ENCODE data around the gene KCNE4.

KCNE4 gene

GRCh38 chr2:223102450-223102849 is 50.5 kb downstream of the KCNE4 start:
- ChIA-PET CTCF (interaction anchor here (1.0 to 2.2 kb wide), 3 partner anchors 10 to 131 kb away, joined by 4 to 9 read pairs (median 7); no protein-coding TSS in a partner anchor), POLR2A (ENCODE audit: low non-redundant PET) (no interaction called here)
- no peak overlapping the region for H3K27ac ChIP-seq
- TF ChIP-seq, protein P1, sequence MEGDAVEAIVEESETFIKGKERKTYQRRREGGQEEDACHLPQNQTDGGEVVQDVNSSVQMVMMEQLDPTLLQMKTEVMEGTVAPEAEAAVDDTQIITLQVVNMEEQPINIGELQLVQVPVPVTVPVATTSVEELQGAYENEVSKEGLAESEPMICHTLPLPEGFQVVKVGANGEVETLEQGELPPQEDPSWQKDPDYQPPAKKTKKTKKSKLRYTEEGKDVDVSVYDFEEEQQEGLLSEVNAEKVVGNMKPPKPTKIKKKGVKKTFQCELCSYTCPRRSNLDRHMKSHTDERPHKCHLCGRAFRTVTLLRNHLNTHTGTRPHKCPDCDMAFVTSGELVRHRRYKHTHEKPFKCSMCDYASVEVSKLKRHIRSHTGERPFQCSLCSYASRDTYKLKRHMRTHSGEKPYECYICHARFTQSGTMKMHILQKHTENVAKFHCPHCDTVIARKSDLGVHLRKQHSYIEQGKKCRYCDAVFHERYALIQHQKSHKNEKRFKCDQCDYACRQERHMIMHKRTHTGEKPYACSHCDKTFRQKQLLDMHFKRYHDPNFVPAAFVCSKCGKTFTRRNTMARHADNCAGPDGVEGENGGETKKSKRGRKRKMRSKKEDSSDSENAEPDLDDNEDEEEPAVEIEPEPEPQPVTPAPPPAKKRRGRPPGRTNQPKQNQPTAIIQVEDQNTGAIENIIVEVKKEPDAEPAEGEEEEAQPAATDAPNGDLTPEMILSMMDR (conservative IDR thresholded peaks at IDR 0.05; ENCODE audit: low read depth), result no peak
- DNase-seq (ENCODE audit: low spot score), result no peak

- H3K27ac ChIP-seq, result no peak overlapping the region
- DNase-seq (ENCODE audit: low spot score), result no peak
- CTCF ChIA-PET, result no interaction called here
- POLR2A ChIA-PET (ENCODE audit: low non-redundant PET), result no interaction called here
- TF ChIP-seq, protein P1 (conservative IDR thresholded peaks at IDR 0.05; ENCODE audit: low read depth), result no peak
Observed at GRCh38 chr2:223104336-223105132, 52.5 kb downstream of the KCNE4 start.
